LHCN-M2 (cell line): ENCODE measurements around the gene TCF4. TPM values are rescaled to one million over a fixed set of nuclear protein-coding genes. Genes with fewer than 3 reads are reported as not detected.

Experiments used
- DNase-seq: peaks from one replicate; pipeline ENCODE4 v3.0.0-alpha.2; 2012; ENCODE audit warnings: low read depth
- polyA plus RNA-seq: library from polyadenylated mRNA; unstranded; fragments of >200 nt; gene quantifications from one replicate; pipeline ENCODE4 v1.2.1, GENCODE V29; 2012; ENCODE audit warnings: missing spikeins
- total RNA-seq: library from RNA; depleted of rRNA; stranded (reverse); fragments of >200 nt; gene quantifications from 2 replicates; pipeline ENCODE4 v1.2.3, GENCODE V29; 2014; rRNA removed

Gene TCF4
- total RNA-seq: 30.8 and 33.0 TPM in 2 replicates
- 10.6 TPM for polyA plus RNA-seq

GRCh38 chr18:55588111-55588869 lies at the start of gene TCF4:
Gene TCF4, minus strand, starts transcription at chr18:55588192. Its CDS starts 1,076 bp downstream, at chr18:55587116.
- DNase-seq: peak; percentile 58

GRCh38 chr18:55637204-55637603 lies 49.2 kb upstream of the TCF4 start:
- DNase-seq: no peak

DNA sequence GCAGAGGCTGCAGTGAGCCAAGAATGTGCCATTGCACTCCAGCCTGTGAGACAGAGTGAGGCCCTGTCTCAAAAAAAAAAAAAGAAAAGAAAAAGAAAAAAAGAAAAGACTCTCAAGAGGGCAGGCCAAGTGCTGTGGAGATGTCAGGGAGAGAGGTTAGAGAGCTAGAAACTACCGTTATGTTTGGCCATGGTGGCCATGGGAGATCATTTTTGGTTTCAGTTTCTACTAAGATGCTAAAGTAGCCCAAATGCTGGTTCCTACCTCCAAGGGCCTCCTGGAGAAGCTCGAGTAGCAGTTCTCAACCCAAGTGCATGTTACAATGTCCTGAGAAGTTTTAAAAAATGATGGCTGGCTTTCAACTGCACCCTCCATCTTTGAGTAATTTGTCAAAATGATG lies 47.4 kb upstream of the TCF4 start:
- DNase-seq: no peak

GRCh38 chr18:55634545-55634944 lies 46.6 kb upstream of the TCF4 start:
- peak; percentile 68 for DNase-seq

DNA sequence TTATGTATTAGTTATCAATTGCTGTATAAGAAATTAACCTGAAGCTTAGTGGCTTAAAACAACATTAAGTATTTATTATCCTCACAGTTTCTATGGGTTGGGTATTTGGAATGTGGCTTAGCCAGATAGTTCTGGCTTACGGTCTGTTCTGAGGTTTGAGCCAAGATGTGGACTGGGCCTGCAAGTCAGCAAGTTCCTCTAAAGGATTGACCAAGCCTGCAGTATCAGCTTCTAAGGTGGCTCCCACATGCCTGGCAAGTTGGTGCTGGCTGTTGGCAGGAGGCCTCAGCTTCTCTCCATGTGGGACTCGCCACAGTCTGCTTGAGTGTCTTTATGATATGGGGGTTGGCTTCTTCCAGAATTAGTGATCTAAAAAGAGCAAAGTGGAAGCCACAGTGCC lies 45.0 kb upstream of the TCF4 start:
- no peak for DNase-seq

DNA sequence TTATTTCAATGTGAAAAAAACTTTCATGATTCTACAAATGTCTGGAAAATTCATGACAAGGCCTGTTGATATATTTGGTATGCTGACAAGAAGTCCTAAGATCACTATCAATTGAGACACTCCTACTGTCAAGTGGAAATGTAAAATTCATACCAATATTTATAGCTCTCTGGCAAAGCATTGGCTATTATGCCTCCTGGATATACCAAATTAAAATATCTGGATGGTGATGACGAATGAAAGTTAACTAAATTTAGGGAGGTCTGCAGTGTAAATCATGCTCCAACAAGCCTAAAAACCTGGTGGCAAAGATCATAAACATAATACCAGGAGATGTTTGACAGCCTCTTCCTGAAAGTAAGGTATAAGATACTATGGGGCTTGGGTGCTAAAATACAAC lies 41.1 kb upstream of the TCF4 start:
- DNase-seq: no peak

GRCh38 chr18:55627007-55627406 lies 39.0 kb upstream of the TCF4 start:
- DNase-seq: no peak

DNA sequence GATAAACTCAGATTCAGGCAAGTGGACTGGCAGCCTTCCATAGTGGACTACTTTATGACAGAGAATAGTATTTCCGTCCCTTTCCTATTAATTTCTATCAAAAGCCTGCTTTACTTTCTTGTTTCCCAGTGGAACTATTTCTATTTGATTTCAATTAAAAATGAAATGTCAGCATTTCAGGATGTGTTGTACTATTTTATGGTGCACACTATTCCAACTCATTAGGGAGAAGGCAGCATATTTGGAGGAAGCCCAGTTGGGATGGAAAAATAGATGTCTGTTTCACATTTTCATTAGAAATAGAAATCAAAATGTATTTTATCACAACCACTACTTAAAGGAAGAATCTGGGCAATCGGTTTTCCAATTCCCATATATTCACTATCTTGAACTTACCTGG lies 37.9 kb upstream of the TCF4 start:
- DNase-seq: no peak

DNA sequence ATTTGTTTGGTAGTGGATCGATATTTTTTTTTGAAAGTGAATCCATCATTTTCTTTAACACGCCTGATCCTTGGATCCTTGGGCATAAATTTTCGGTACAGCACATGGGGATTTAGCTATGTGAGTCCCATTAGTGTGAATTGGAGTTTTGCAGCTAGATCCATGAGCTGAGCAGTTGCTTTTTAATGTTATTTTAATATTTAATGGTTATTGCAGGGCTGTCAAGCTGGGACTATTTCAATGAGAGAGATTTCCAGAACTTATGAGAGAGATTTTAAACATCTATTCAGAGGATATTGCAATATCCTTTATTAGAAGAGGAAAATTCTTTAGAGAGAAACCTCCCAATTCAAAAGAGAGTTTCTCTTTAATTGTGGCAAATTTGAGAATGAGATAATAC lies 35.6 kb upstream of the TCF4 start:
- DNase-seq: no peak

- no peak for DNase-seq
Observed at GRCh38 chr18:55610506-55610905, 22.5 kb upstream of the TCF4 start.

DNA sequence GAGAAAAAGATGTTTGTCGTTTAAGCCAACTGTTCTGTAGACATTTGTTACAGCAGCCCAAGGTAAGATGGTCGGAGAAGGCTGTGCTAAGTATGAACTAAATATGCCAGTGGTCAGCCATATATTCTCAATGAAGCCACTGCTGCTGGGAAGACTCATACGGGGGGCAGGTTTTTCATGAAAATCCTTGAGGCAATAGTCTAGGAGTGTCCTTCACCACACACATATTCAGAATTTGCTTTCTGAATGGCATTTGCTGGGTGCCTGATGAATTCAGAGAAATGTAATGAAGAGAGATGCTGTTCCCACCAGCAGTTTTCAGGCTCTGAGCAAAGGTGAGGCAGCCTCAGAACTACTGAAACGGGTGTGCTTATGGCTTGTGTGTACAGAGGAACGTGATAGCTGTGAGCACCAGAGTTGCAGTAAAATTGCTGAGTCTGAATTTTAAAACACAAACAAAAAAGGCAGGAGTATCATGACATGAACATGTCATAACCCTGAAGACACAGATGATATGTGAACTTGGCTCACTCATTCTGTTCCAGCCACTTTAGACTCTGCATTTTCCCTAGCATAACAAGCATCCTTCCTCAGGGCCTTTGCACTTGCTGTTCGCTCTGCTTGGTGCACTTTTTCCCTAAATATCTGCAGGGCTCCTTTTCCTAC lies 21.3 kb upstream of the TCF4 start:
- DNase-seq: no peak

DNA sequence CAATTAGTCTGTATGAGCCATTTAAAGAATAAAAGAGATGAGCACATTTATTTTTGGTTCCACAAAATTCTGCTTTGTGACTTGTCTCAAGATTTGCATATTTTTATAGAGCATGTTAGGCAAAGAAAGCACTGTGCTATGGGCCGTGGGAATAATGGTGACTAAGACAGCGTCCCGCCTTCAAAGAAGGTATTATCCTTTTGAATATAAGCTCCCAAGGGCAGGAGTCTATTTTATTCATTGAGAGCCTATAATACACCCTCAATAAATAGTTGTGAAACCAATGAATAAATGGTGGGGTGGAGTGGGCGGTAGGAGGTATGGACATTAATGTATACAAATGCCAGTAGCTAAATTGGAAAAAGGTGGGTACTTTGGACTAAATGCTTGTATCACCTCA lies 20.5 kb upstream of the TCF4 start:
- DNase-seq: no peak

DNA sequence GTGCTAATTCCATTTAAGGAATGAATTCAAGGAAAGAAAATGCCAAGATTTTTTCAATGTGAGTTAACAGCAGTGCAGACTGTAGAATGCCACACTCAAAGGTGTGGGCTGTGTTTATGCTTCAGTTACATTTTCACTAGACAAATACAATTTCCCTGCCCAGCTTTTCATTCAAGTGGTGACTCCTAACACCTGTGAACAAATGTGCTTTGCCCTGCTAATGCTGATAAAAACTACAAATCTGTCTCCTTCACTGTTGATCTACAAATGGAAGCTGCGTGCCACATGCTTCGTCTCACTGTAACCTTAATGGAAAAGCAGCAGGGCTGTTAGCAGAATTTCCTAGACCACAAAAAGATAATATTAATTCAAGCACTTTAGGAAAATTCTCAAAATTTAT lies 19.8 kb upstream of the TCF4 start:
- no peak for DNase-seq

DNA sequence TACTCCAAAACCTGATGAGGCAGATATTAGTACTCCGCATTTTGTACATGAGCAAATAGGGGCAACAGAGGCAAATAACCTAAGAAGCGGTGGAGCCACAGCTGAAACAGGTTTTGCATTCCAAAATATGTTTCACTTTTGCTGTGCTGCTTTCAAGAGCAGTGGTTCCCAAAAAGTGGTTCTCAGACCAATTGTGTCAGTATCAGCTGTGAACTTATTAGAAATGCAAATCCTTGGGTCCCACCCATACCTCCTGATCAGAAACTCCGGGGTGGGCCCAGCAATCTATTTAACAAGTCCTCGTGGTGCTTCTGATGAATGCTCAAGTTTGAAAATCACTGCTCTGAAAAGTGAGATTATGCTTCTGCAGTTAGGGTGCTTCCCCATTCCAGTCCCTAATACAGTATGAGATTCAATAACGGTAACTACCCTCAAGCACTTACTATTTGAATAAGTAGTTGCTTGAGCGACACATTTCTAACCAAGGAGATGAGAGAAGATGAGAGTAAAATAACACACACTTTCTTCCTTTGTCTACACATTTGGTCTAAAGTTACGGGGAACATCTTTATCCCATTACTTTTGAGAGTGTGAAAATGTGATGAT lies 17.8 kb upstream of the TCF4 start:
- no peak for DNase-seq

- DNase-seq: no peak
Observed at GRCh38 chr18:55603775-55604174, 15.8 kb upstream of the TCF4 start.

- peak; percentile 34 for DNase-seq
Observed at GRCh38 chr18:55593888-55594287, 5.9 kb upstream of the TCF4 start.

DNA sequence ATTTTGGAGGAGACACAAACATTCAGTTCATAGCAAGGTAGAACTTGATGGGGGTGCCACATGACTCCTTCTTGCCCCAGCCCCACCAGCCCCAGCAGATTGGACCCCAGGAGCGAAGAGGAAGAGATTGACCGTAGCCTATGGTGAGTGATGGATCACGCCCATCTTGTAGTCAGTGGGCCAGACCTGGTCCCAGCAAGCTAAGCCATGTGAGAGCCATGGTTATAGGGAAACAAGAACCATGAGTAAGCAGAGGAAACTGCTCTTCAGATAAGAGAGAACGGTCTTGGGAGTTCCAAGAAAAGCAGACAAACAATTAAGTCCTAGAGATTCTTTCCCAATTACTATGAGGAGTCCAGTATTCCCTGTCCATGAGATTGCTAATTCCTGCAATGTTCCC lies 4.6 kb upstream of the TCF4 start:
- no peak for DNase-seq

- no peak for DNase-seq
Observed at GRCh38 chr18:55592106-55592505, 4.1 kb upstream of the TCF4 start.

- DNase-seq: peak; percentile 95
Observed at GRCh38 chr18:55589625-55590291, 1.8 kb upstream of the TCF4 start.

DNA sequence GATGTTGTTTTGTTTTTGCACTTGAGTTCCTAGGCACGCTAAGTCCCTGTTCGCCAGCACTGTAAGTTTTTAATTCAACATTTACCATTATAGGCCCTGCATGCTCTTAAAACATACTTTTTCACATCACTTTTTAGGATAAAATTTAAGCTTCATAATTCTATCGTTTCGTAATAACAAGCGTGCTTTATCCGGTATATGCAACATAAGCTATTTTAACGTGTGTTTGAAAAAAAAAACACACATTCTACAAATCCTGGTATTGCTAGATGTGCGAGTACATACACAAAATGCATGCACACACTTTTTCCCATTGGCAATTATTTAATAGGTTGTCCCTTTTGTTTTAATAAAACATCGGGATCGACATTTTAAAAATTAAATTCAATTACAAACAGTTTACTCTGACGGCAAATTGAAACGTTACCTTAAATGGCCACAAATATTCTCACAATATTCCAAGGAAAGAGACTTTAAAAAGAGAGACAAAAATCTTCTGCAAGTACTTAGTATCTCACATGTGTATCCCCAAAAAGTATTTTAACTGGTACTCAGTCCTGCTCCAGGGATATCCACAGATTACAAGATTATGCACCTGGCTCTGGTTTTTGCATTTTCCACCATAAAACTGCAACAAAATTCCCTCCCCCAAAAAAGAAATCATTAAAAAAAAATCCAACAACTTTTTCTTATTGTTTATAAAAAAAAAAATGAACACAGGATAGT lies 1.0 kb upstream of the TCF4 start:
- no peak for DNase-seq

DNA sequence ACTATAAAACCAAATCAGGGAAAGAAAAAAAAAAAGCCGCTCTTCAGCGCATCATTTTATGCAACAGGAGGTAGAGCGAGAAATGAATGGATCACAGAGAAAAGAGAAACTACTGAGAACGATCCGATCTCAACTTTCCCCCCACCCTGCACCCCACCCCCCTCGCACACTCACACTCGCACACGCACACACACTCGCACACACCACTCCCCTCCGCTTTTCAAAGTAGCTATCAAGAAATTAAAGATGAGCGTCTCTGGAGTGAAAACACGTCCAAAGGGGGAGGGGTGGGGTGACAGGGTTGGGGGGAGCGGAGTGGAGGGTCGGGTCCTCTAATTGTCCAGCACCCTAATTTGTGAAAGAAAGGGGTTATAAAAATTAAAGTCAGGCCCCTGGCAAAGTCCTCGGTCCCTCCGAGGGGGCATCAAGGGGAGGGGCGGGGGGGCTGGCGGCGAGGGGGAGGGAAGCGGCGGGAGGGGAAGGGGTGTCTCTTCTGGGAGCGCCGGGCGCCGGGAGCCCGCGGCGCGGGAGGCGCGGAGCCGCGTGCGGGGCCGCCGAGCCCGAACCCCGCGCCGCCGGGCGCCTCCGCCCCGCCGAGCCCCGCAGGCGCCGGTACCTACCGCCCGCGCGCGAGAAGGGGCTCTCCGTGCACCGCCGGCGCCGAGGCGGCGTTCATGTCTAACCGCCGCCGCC lies 428 bp downstream of the TCF4 start:
- peak; percentile 48 for DNase-seq
